NCI-H2196 treated with DMSO at 0.1 percent for 48 hours (cell line): ENCODE results near the gene SH2D7.
"Not testable (repeated sequence)": the region's sequence is repeated elsewhere in the genome, so short reads cannot be mapped to it uniquely, and the experiment has no call there.

ENCODE experiments used
- DNase-seq: peaks from one replicate; lab custom pipeline; 2025; ENCODE audit not compliant: unreplicated experiment; lab: John Stamatoyannopoulos, UW

Gene SH2D7

GRCh38 chr15:78131295-78132061 is 39.1 kb downstream of the SH2D7 start, which contains the start of gene CIB2:
CIB2 (minus strand) TSS chr15:78131445; CDS start chr15:78131215, 230 bp downstream.
- no peak for DNase-seq

- DNase-seq, result no peak
Observed at GRCh38 chr15:78133801-78134200, 41.4 kb downstream of the SH2D7 start.

- no peak for DNase-seq
Observed at GRCh38 chr15:78139578-78139977, 47.2 kb downstream of the SH2D7 start.

- no peak for DNase-seq
Observed at GRCh38 chr15:78140292-78140691, 47.9 kb downstream of the SH2D7 start.

GRCh38 chr15:78142332-78142731 is 50.0 kb downstream of the SH2D7 start:
- DNase-seq, result no peak

GRCh38 chr15:78146425-78147154 is 54.2 kb downstream of the SH2D7 start:
- no peak for DNase-seq

GRCh38 chr15:78147566-78147965 is 55.2 kb downstream of the SH2D7 start:
- no peak for DNase-seq

GRCh38 chr15:78148392-78149067 is 56.2 kb downstream of the SH2D7 start:
- no peak for DNase-seq

GRCh38 chr15:78149068-78149804 is 56.9 kb downstream of the SH2D7 start, which contains the start of gene IDH3A:
IDH3A (plus strand) TSS chr15:78149362; CDS start chr15:78149404, 42 bp downstream.
- peak; percentile 71 for DNase-seq

- DNase-seq, result no peak
Observed at GRCh38 chr15:78149805-78150751, 57.7 kb downstream of the SH2D7 start.

- not testable (repeated sequence) for DNase-seq
Observed at GRCh38 chr15:78151075-78151474, 58.7 kb downstream of the SH2D7 start.
